HG03039 (cell line): Measurements from ENCODE around the gene GID8.

Experiments used
- ATAC-seq: cut with Tn5 transposase; IDR thresholded peaks from one replicate; pipeline ENCODE4 v1.9.1; 2021; ENCODE audit warnings: mild to moderate bottlenecking, moderate library complexity; ENCODE audit not compliant: unreplicated experiment

Gene GID8

DNA sequence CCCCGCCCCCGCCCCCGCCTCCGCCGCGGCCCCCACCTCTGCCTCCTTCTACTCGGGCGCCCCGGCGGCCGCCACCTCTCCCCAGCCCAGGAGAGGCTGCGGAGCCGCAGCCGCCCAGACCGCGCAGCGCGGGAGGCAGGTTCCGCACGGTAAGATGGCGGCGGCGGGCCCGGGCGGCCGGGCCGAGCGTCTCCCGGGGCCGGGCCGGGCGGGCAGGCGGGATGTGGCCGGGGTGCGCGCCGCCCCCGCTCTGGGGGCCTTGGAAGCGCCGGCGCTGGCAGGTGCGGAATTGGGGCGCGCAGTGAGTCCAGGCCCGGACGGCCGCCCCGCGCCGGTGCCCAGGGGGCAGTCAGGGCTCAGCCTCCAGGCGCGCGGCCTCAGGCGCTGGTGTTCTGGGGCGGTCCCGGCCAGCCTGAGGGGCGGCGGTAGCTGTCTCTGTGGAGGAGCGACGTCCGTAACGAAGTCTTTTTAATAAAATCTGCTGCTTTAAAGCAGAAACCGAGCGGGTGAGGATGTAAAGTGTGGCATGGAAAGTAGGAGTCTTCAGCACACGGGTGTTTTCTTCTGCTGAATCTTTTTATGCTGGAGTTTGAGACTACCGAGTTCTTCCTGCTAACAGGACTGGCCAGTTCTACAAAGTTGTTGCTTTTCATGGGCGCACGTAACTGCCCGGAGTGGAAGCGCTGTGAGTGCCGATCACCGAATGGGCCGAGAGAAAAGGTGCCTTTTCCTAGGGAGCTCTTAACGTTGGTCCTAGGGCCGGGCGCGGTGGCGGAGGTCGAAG is at the start of gene GID8:
Gene GID8 (plus strand): TSS at position 43 of the 784 bp plus-strand sequence. CDS start 3,356 bp downstream, outside the sequence.
- peak; percentile 37 for ATAC-seq

DNA sequence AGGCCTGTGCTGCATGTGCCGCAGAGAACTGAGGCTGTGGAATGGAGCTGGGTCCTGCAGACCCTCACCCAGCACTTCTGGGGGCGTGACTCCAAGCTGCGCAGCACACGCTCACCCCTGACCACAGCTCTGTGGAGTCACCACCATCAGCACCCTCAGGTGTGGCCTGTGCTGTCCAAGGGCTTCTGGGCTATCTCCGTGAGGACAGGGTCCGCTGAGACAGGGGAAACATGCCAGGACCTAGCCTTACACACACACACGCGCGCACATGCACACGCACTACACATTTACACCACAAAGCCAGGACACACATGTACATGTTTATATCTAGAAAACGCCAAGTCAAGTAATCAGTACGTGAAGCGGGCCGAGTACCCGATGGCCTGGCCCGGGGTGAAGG is 49.5 kb upstream of the GID8 start:
- no peak for ATAC-seq

DNA sequence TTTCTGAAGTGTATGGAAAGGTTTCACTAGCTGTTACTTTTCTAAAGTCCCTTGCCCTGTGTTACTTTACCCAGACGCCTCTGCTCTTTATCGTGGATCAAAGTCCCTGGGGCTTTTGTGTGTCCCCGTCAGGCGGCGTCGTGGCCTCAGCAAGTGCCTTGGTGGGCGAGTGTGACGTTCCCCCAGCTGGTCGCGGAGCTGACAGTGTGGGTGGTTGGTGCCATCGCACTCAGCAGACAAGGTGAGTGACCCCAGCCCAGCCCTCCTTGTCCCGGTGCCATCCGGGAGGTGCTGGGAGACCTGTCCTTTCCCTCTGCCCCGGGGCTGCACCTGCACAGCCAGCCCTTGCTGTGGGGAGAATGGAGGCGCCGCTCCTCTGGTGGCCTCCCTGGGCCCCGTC is 49.0 kb upstream of the GID8 start:
- ATAC-seq: no peak

DNA sequence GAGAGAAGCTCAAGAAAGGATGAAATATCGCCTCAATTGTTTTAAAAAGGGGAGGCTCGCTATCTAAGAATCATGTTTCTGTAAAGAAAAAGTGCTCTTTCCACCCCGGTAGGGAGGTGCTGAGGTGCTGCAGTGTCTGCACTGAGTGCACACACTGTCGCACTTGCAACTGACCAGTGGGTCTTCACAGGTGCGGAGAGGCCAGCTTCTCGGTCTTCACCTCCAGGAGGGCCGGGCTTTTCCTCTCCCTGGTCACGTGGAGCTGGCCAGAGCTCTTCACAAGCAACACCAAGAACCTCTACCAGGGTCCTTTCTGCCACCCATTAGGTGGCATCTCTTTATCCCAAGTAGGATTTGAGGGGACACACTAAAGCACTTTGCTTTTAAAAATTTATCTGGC is 48.5 kb upstream of the GID8 start:
- ATAC-seq: no peak

DNA sequence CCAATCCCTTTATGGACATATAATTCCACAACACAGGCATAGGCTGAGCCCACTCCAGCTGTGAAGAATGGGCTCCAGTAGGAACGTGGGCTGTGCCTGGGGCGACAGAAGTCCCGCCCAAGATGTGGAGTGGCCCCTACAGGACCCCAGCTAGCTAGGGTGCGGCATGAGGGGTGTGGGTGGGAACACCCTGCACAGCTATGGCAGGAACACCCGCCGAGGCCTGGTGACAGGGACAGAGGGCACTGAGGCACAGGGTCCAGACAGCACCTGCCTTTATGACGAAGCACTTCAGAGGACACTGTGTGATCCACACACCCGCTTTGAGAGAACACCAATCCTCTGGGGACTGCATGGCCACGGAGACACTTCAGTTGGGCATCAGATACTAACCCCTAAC is 48.1 kb upstream of the GID8 start:
- no peak for ATAC-seq

DNA sequence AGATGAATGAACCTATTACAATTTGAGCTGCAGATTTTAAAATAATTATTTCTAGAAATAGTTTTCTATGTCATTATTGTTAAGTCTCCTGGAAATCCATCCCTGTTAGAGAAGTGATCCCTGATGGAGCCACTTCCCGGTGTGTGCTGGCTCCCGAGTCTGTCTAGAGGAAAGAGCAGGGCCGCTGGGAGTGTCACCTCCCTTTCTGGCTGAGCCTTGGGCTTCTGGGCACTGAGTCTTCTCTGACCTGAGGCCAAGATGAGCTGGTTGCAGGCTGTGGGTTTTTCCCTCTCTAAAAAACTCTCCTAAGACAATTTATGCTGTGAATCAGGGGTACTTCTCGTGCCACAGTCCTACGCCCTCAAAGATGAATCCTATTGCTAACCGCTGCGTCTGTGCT is 47.5 kb upstream of the GID8 start:
- ATAC-seq: no peak

DNA sequence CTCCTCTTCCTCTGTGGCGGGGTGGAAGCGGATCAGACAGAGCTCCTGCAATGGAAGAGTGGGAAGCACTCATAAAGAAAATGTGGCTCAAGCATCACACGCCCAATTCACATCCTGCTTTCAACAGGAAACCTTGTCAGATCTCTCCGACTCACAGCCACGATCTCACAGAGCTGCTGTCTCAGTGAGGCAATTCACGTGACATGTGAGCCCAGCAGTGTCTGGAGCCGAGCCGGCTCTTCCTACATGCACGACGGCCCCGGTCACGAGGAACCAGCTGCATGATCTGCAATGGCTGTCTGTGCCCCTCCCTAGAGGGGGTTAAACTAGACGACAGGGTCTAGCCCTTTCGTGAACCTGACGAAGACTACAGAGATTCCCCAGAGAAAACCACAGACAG is 46.8 kb upstream of the GID8 start:
- no peak for ATAC-seq

DNA sequence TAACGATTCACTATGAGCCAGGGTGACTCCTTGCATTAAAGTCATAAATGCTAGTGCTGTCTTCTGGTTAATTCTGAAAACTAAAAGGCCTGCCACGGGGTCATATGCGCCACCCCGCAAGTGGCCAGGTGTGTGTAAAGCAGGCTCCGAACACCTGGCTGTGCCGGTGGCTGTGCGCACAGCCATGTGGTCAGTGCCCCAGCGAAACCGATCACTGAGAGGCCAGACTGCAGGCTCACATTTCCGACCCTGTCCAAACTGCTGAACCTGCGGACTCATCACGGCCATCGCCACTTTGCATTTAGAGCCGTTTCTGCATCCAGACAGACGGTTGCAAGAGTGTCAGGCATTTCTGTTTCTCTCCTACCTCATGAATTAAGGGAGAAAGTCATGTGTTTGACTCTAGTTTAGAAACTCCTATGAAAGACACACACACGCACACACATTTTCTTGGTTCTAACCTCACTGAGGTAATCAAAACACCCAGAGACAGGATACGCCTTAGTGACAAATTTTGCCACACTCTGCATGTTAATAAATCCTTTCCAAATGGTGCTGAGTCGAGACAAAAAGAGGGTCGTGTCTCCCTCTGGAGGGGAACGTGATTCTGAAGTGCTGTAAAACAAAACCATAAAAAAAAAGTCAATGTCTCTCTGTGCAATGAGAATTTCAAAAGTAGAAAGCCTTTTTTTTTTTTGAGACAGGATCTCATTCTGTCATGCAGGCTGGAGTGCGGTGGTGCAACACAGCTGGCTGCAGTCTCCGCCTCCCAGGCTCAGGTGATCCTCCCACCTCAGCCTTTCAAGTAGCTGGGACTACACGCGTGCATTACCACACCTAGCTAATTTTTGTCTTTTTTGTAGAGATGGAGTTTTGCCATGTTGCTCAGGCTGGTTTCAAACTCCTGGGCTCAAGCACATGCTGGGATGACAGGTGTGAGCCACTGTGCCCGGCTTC is 45.3 kb upstream of the GID8 start:
- ATAC-seq: no peak

DNA sequence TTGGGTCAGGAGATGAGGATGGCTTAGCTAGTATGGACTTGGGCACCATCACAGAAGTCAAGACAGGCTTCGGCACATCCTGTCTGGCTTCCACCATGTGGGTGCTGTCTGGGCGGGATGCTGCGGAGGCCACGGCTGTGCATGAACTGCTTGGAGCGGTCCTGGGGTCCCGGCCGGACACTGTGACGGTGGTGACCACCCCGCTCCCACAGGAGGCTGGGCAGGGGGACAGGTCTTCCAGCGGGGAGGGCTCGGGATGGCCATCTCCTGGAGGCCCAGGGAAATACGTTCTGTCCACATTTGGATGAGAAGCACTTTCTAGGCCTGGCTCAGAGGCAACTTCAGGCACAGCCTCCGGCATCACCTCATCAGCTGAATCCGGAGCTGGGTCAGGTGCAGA is 44.2 kb upstream of the GID8 start:
- no peak for ATAC-seq

DNA sequence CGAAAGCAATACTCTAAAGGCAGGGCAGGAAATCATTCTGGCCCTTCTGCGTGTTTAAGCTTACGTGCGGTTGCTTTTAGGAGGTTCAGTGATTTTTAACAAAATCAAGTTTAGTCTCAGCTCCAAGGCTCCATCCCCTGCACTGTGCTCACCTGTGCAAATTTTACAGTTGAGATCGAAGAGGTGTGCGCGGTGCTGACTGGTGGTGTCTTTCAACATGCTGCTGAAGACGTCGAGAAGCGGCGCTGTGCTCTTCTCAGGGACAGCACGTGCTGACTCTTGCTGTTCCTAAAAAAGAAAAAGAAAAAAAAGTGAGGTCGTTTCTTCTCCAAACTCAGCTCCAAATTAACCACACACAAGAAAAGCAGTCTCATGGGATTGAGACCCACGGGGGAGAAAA is 43.7 kb upstream of the GID8 start:
- ATAC-seq: no peak

DNA sequence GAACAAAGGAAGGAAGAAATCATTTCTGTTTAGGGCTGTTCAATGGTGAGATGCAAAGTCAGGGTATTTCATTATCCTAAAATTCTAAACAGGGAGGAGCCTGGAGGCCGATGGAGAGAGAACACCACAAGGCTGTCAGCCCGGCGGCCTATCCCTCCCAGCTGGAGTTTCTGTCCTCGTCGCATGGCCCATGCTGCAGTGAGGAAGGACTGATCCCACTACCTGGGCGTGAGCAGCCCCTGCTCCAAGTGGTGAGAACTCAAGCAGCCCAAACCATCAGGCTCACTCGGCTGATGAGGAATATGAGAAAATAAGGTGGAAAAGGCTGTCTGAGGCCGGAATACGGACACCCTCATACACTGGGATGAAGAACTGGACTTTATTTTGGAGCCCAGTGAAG is 42.4 kb upstream of the GID8 start:
- no peak for ATAC-seq

DNA sequence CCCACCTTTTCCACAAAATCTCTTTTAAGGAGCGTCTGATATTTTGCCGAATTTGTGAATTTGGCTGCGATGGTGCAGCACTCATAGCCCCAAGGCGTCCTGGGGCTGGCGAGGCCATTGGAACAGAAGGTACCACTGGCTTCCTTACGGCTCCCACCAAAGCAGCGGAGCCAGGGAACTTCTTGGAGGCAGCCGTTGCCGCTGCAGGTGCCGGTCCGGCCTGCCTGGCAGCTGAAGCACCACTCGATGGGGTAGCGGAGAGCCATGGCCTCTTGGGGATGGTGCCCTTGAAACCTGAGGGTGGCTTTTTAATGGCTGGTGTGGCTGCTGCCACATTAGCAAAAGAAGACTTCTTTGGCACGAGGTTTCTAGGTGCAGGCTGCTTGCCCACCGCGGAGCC is 41.4 kb upstream of the GID8 start:
- ATAC-seq: no peak

DNA sequence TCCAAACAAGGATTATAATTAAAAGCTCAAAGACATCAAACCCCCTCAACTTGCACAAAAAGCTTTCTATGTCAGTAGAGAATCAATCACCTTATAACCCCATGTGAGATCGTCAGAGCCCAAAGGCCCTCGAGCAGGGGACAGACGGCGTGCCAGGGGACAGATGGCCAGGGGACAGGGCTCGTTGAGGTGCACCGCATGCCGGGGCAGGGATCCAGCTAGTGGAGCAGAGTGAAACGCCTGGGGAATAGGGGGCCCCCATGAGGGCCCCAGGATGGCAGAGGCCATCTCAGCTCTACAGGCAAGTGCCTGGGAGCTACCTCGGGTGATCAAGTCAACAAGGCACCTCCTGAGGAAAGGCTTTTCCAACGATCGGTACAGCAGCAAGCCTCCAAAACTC is 40.3 kb upstream of the GID8 start:
- no peak for ATAC-seq

DNA sequence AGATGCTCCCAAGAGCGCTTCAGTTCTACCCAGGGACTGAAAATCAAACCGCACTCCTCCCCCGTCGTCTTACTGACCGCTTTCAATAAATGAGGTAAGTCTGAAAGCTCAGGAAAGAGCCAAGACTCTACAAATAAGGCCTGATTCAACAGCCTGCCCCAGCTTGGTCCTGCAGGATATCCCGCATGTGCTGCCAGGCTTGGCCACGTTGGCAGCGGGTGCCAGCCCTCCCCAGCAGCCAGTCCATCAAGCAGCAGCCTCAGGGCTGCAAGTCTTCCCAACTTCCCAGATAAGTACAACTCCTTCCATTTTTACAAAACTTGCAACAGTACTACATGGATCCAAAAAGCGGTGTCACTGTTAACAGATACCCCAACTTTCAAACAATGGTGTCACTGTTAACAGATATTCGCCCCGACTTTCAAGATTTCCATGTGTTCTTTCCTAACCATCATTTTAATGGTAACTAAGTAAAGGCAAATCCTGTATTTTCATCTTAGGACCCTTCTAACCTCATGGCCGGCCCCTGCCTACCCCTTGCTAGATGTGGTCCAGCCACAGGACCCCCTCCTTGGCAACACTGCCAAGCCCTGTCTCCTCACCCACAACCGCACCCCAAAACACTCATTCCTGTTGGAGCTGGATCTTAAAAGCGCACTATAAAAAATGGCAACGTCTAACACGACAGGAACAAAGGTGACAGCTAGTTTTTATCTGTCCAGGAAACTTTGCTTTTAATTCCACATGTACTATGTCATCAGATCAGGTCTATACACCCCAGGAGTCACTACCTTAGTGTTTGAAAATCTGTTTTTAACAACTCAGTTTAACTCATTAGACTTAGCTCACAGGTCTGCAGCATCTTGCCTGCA is 39.6 kb upstream of the GID8 start:
- ATAC-seq: no peak

DNA sequence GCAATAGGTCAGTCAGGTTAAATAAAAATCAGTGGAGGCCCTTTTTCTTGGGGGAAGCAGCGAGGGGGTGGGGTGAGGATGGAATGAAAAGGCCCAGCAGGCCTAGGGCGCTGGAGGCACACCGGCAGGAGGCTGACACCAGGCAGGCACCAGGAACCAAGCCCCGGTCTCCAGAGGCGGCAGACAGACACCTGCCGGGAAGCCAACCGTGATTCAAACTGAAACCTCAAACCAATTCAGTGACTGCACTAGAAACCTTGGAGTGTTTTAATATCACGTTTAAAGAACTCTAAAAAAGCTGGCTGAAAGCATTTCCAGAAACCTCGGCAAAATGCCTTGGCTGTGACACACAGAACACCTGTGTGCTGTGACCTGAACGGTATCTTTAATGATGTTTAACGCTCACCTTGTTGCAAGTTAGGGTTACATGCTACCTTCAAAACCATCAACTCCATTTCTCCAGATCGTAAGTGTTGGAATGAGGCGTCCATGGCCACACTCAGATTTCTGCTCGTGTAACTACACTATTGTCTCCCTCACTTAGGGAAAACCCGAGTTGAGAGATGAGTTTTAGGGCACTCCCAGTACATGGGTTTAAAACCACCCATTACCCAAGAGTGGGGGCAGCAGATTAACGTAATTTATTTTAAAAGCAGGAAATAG is 38.8 kb upstream of the GID8 start:
- ATAC-seq: no peak

DNA sequence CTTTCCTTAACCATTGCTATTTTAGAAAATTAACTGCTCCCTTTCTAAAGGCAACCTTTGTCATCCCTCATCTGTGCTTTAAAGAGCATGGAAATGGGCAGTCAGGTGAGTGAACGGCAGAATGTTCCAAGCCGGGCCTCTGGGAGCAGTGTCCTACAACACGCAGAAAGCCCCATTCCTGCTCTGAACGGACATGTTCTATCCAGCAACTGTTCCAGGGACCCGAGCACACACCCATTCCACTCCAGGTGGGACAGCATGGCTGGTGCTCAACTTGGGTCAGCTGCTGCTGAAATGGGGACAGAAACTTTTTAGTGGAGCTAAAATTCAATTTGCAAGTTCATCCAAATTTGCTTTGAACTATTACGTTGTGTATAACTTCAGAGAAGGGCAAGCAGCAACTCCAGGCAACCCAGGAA is 38.3 kb upstream of the GID8 start:
- no peak for ATAC-seq

DNA sequence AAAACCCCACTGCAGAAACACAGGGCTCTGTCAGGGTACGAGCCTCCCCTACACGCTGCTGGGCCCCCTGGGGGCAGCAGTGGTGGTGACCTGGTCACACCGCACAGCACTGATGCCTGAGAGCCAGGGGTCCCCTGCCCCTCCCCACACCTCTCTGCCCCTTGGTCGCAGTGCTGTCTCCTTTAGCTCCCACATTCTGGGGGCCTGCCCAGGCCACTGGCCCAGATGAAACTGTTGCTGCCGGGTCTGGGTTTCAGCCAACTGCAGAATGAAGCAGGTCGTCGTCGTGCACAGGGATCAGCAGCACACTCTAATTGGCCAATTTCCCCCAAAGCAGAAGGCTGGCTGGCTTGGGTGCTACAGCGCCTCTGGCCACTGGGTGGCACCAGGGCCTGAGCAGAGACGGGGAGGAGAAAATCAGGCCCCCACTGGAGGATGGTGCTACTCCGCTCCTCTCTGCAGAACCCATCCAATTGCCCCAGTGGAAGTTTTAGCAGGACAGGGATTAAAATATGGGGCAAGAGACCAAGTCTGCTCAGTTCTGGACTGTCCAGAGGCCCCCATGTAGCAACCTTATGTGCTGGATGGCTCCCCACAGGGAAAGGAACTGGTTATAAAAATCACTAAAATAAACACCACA is 37.8 kb upstream of the GID8 start:
- ATAC-seq: no peak

DNA sequence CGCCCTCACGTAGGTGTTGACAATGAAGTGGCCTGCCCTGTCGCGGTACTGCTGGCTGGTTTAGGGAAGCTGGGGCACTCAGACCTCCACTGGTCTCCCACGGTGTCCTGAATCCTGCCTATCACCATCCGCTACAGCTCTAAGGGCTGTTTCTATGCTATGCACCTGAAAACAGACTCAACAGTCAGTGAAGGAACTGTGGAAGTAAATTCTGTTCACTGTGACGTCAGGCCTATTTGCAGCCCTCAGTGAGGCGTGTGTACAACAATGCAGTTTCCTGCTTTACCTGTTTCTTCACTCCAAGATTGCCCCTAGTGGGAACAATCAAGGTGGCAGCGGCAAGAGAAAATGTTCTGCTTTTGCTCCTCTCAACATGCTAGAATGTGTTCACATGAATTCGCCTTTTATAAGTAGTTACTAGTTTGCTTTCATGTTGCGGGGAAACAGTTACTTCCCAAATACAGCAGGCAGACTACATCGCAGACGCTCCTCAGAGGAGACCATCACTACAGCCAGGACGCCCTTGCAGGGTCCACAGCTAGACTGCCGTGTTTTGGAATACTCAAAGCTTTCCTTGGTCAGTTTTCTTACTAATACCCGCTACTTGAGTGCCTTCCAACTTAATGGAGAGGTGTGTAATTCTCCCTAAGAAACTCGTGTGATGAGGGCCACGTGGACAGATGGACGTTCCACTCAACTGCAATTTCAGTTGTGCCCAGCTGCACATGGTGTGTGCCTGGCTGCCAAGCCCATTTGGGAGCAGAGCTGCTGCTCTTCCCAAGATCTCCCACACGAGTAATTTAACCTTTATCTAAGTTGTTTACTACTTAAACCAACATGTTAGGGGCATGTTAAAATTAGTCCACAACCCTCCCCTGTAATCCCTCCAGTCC is 37.0 kb upstream of the GID8 start:
- ATAC-seq: no peak

DNA sequence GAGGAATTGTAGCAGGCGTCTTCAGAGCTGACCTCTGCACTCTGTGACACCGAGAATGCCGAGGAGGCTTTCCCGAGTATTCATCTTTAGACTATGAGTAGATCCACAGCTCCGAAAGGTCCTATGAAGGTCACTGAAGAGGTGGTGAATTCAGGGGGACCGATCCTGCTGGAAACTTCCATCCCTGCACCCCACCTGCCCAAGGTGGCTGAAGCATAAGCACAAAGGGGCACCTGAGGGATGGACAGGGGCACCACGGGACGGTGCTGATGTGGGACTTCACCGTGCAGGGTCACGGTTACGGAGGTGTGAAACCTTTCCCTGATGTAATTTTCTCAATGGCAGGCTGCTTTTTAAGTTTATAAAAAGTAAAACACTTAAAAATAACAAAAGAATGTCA is 36.1 kb upstream of the GID8 start:
- ATAC-seq: no peak
